NCI-H226 (cell line): ENCODE results near the gene SLC22A15.
"Not testable (repeated sequence)": the region's sequence is repeated elsewhere in the genome, so short reads cannot be mapped to it uniquely, and the experiment has no call there.

Experiments used
- DNase-seq: peaks from one replicate; pipeline ENCODE4 v3.0.0-alpha.2; 2015

SLC22A15 gene

GRCh38 chr1:115982400-115982799 is 6.1 kb downstream of the SLC22A15 start:
- DNase-seq, result no peak

- DNase-seq, result no peak
These were observed 7.3 kb downstream of the SLC22A15 start for GRCh38 chr1:115983584-115983983.

- no peak for DNase-seq
These were observed 11.3 kb downstream of the SLC22A15 start for GRCh38 chr1:115987623-115988022.

- DNase-seq, result no peak
These were observed 12.6 kb downstream of the SLC22A15 start for GRCh38 chr1:115988953-115989352.

GRCh38 chr1:115989699-115990098 is 13.4 kb downstream of the SLC22A15 start:
- no peak for DNase-seq

- DNase-seq, result no peak
These were observed 15.6 kb downstream of the SLC22A15 start for GRCh38 chr1:115991909-115992308.

- not testable (repeated sequence) for DNase-seq
These were observed 21.6 kb downstream of the SLC22A15 start for GRCh38 chr1:115997921-115998320.

- DNase-seq, result no peak
These were observed 25.6 kb downstream of the SLC22A15 start for GRCh38 chr1:116001739-116002487.

- DNase-seq, result no peak
These were observed 26.6 kb downstream of the SLC22A15 start for GRCh38 chr1:116002781-116003420.

- DNase-seq, result no peak
These were observed 27.5 kb downstream of the SLC22A15 start for GRCh38 chr1:116003823-116004222.

GRCh38 chr1:116006486-116006964 is 30.2 kb downstream of the SLC22A15 start:
- DNase-seq, result no peak

GRCh38 chr1:116008656-116009390 is 32.5 kb downstream of the SLC22A15 start:
- DNase-seq, result no peak

GRCh38 chr1:116012716-116013115 is 36.4 kb downstream of the SLC22A15 start:
- no peak for DNase-seq

- DNase-seq, result no peak
These were observed 39.4 kb downstream of the SLC22A15 start for GRCh38 chr1:116015679-116016078.

GRCh38 chr1:116018007-116018406 is 41.7 kb downstream of the SLC22A15 start:
- no peak for DNase-seq

- DNase-seq, result no peak
These were observed 43.4 kb downstream of the SLC22A15 start for GRCh38 chr1:116019653-116020253.

- peak; percentile 32 for DNase-seq
These were observed 44.5 kb downstream of the SLC22A15 start for GRCh38 chr1:116020668-116021272.

GRCh38 chr1:116024626-116025025 is 48.3 kb downstream of the SLC22A15 start:
- no peak for DNase-seq

GRCh38 chr1:116026631-116027030 is 50.3 kb downstream of the SLC22A15 start:
- DNase-seq, result no peak

GRCh38 chr1:116031302-116031835 is 55.1 kb downstream of the SLC22A15 start:
- no peak for DNase-seq

- no peak for DNase-seq
These were observed 57.0 kb downstream of the SLC22A15 start for GRCh38 chr1:116033322-116033721.

GRCh38 chr1:116036255-116036654 is 59.9 kb downstream of the SLC22A15 start:
- no peak for DNase-seq

- no peak for DNase-seq
These were observed 62.4 kb downstream of the SLC22A15 start for GRCh38 chr1:116038679-116039078.
